ENCODE data around the gene FAM89B. TPM values are rescaled to one million over a fixed set of nuclear protein-coding genes. Genes with fewer than 3 reads are reported as not detected.

FAM89B gene
- total RNA-seq, 1 donor from 2014 or later, result 47.5 TPM

GRCh38 chr11:65611028-65611757 lies 38.9 kb downstream of the FAM89B start:
- Mint-ChIP-seq H3K4me3 (ENCODE audit: unreplicated experiment) (peak overlapping the region; percentile 89), H3K27ac (ENCODE audit: unreplicated experiment) (no peak overlapping the region), H3K4me1 (ENCODE audit: low read depth, unreplicated experiment) (peaks cover 27% of the 10 kb centered on the region), H3K27me3 (ENCODE audit: low read depth, unreplicated experiment) (no peaks in the 10 kb centered on the region), H3K36me3 (ENCODE audit: low read depth, unreplicated experiment) (peaks cover 22% of the 10 kb centered on the region), H3K9me3 (ENCODE audit: unreplicated experiment) (no peaks in the 10 kb centered on the region)
- Histone ChIP-seq H3K79me2 (ENCODE audit: insufficient read depth, low read length) (peaks cover 75% of the 10 kb centered on the region), H3K9me3 (ENCODE audit: insufficient read depth, low read depth, low read length) (no peaks in the 10 kb centered on the region), H3K4me3 (ENCODE audit: insufficient read depth, low read depth, low read length) (peak overlapping the region; percentile 81), H2AFZ (ENCODE audit: low read depth, low read length) (no peak overlapping the region), H3K9ac (ENCODE audit: low read length) (peak overlapping the region; percentile 64), H3K27ac (ENCODE audit: low read depth, low read length) (peak overlapping the region; percentile 37), H3K27me3 (ENCODE audit: insufficient read depth, low read length) (no peaks in the 10 kb centered on the region), H4K20me1 (ENCODE audit: insufficient read depth, low read length) (peaks cover 60% of the 10 kb centered on the region), H3K36me3 (ENCODE audit: insufficient read depth, low read length) (no peaks in the 10 kb centered on the region), H3K4me2 (ENCODE audit: low read length) (peak overlapping the region; percentile 97), H3K4me1 (ENCODE audit: insufficient read depth, low read length) (peaks cover 41% of the 10 kb centered on the region)
- TF ChIP-seq, protein P1, sequence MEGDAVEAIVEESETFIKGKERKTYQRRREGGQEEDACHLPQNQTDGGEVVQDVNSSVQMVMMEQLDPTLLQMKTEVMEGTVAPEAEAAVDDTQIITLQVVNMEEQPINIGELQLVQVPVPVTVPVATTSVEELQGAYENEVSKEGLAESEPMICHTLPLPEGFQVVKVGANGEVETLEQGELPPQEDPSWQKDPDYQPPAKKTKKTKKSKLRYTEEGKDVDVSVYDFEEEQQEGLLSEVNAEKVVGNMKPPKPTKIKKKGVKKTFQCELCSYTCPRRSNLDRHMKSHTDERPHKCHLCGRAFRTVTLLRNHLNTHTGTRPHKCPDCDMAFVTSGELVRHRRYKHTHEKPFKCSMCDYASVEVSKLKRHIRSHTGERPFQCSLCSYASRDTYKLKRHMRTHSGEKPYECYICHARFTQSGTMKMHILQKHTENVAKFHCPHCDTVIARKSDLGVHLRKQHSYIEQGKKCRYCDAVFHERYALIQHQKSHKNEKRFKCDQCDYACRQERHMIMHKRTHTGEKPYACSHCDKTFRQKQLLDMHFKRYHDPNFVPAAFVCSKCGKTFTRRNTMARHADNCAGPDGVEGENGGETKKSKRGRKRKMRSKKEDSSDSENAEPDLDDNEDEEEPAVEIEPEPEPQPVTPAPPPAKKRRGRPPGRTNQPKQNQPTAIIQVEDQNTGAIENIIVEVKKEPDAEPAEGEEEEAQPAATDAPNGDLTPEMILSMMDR (IDR thresholded peaks at IDR 0.05; ENCODE audit: insufficient read depth, low read depth, low read length), result no peak
- TF ChIP-seq EZH2 (IDR thresholded peaks at IDR 0.05; ENCODE audit: insufficient read depth, low read length), result no peak
- no peak for FAIRE-seq
- DNase-seq (ENCODE audit: low read depth), result no peak

DNA sequence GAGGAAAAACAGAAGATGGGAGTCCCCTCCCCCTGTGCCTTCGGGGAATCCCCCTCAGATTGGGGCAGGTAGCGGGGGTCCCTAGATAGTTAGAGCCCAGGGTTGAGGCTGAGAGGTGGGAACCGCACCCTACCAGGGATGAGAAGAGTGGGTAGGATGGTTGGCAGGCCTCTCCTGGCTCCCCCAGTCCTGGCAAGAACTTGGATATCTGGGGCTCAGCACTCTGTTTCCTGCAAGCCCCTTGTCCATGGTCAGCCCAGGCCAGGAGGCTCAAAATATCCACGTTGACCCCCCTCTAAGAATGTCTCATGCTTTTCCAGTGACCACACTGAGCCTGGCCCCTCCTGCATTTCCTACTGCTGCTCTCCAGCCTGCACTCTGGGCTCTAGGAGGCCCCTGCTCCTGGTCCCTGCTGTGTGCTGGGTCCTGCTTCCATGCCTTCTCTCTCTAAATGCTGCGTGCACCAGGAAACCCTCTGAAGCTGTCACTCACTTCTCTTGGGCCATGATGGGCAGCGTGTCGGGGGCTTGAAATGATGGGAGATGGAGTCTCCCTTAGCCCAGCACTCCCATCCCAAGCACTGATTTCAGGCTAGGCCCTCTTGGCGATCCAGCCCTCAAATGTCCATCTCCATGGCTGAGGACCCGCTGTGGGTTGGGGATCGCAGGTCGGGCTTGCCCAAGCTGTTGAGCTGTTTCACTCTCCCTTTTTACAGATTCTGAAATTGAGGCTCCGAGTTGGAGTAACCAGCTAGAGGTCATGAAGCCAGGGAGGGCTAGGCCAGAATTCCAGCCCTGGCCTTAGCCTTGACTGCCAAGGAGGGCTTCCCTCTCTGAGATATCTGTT lies 39.6 kb downstream of the FAM89B start:
- Mint-ChIP-seq H3K4me1 (ENCODE audit: low read depth, unreplicated experiment) (peaks cover 33% of the 10 kb centered on the region), H3K36me3 (ENCODE audit: low read depth, unreplicated experiment) (peaks cover 22% of the 10 kb centered on the region), H3K27ac (ENCODE audit: unreplicated experiment) (peak overlapping the region; percentile 93), H3K9me3 (ENCODE audit: unreplicated experiment) (no peaks in the 10 kb centered on the region), H3K27me3 (ENCODE audit: low read depth, unreplicated experiment) (no peaks in the 10 kb centered on the region), H3K4me3 (ENCODE audit: unreplicated experiment) (peak overlapping the region; percentile 89)
- DNase-seq (ENCODE audit: low read depth), result no peak
- no peak for FAIRE-seq
- peaks cover 61% of the 10 kb centered on the region for H4K20me1 ChIP-seq (ENCODE audit: insufficient read depth, low read length)
- TF ChIP-seq, protein P1 (IDR thresholded peaks at IDR 0.05; ENCODE audit: insufficient read depth, low read depth, low read length), result no peak
- no peak for TF ChIP-seq EZH2 (IDR thresholded peaks at IDR 0.05; ENCODE audit: insufficient read depth, low read length)
- H3K27ac ChIP-seq (ENCODE audit: low read depth, low read length), result peak overlapping the region; percentile 37
- H3K4me1 ChIP-seq (ENCODE audit: insufficient read depth, low read length), result peaks cover 45% of the 10 kb centered on the region
- H3K9ac ChIP-seq (ENCODE audit: low read length), result peak overlapping the region; percentile 64
- peaks cover 2% of the 10 kb centered on the region for H3K36me3 ChIP-seq (ENCODE audit: insufficient read depth, low read length)
- peak overlapping the region; percentile 97 for H3K4me2 ChIP-seq (ENCODE audit: low read length)
- no peaks in the 10 kb centered on the region for H3K9me3 ChIP-seq (ENCODE audit: insufficient read depth, low read depth, low read length)
- no peaks in the 10 kb centered on the region for H3K27me3 ChIP-seq (ENCODE audit: insufficient read depth, low read length)
- H3K4me3 ChIP-seq (ENCODE audit: insufficient read depth, low read depth, low read length), result peak overlapping the region; percentile 81
- H2AFZ ChIP-seq (ENCODE audit: low read depth, low read length), result no peak overlapping the region
- peaks cover 82% of the 10 kb centered on the region for H3K79me2 ChIP-seq (ENCODE audit: insufficient read depth, low read length)

All from astrocyte (in vitro differentiated cells and primary cell).